IPS DF 19.7 (cell line): Measurements from ENCODE around the gene DOK7.

Experiments
- DNase-seq: peaks from one replicate; pipeline ENCODE4 v3.0.0-alpha.2; 2013; ENCODE audit warnings: low read depth, low spot score

The DOK7 gene

GRCh38 chr4:3427134-3427476 is 36.0 kb upstream of the DOK7 start:
- no peak for DNase-seq

DNA sequence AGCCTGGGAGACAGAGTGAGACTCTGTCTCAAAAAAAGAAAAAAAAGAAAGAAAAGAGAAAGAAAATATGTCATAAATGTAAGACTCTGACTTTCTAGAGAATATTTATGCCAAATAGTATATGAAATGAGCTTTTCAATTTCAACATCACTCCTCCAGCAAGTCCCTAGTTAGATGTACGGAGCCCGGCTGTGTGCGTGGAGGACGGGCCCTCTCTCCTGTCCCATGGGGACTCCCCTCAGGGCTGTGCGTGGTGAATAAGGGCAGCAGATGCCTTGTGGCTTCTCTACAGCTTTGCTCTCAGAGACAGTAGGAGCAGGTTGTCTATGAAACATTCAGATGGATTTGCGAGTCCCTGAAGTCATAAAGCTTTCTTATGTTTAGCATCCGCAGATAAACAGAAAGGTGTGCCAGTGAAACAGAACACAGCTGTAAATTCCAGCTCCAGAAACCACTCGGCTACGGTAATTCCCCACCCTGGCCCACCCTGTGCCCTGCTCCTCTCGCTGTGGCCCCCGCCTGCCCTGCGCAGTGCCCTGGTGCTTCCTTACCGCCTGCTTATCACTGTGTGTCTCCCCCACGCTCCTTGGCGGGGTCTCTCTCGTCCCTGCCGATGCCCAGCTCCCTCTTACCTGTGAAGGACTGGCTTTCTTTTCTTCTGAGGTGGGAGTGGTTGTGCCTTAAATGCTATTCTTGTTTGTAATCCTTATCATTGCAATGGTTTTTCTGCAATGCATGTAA is 35.2 kb upstream of the DOK7 start:
- DNase-seq, result no peak

GRCh38 chr4:3429651-3430050 is 33.5 kb upstream of the DOK7 start:
- DNase-seq, result no peak

DNA sequence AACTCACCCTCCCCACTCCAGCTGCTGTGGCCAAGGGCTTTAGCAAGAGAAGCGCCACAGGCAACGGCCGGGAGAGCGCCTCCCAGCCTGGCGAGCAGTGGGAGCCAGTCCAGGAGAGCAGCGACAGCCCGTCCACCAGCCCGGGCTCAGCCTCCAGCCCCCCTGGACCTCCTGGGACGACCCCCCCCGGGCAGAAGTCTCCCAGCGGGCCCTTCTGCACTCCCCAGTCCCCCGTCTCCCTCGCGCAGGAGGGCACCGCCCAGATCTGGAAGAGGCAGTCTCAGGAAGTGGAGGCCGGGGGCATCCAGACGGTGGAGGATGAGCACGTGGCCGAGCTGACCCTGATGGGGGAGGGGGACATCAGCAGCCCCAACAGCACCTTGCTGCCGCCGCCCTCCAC is 32.6 kb upstream of the DOK7 start:
- no peak for DNase-seq

GRCh38 chr4:3431446-3431993 is 31.6 kb upstream of the DOK7 start:
- DNase-seq, result no peak

DNA sequence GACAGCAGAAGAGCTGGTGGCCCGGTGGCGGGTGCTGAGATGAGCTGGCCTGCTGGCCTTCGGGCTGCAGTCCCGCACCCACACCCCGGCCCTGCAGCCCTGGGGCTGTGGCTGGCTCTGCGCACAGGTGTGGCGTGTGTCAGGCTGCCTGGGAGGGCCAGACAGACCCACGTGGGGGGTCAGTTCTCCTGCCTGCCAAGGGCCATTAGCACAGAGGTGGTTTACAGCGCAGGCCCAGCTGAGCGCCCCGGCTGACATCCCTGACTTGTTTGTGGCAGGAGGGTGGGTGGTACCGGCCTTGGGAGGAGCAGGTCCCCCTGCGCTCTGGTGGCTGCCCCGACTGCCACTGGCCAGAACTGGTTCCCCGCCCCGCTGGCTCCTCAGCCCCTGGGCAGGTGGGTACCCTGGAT is 30.7 kb upstream of the DOK7 start:
- no peak for DNase-seq

DNA sequence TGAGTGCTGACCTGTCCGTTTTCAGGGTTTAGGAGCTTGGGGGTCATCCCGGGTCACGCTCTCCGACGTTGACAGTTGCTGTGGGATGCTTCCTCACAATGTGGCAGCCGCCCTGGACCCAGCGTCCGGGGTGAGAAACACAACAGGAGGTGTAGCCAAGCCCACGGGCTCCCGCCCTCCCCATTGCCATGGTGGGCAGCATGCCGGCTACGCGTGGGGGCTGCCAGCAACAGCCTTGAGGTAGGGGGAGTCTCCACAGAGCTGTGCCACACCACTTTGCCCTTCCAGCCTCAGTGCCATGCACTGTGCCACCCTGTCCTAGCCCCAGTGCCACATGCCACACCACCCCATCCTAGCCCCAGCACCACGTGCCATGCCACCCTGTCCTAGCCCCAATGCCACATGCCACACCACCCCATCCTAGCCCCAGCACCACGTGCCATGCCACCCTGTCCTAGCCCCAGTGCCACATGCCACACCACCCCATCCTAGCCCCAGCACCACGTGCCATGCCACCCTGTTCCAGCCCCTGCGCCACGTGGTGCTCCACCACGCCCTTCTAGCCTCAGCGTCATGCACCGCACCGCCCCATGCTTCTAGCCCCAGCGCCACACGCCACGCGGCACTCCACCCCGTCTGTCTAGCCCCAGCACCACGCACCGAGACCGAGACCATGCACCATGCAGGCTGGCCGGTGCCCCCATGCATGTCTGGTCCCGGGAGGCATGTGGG is 29.8 kb upstream of the DOK7 start:
- DNase-seq, result no peak

DNA sequence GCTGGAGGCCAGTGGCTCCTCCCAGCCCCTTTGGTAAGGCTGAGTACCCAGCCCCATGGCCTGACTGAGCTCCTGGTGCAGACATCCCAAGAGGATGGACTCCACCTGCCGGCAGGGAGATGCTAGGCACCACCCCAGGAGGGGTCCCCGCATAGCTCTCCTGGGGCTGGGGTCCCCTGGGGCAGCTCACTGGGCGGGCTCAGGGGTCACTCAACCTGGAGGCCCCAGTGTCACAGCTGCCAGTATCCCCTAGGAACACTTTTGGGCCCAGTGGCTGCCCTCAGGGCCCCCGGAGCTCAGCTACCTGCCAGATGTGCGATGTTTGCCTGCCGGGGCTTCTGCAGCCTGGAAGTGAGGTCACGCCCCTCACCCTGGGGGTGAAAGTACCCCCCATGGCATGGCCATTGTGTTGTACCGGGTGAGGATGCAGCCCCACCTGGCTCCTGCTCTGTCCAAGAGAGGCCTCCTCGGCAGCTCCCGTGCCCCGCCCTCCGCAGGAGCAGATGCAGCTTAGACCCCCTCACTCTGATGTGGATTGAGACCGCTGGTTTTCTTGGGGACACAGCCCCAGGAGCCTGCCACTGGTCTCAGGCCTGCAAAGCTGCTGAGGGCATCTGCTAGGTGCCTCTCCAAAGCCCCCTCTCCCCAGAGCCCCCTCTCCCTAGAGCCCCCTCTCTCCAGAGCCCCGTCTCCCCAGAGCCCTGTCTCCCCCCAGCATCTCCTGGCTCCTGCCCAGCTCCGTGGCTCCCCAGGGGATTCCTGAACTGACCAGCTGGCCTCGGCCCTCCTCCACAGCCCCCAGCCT is 28.0 kb upstream of the DOK7 start:
- no peak for DNase-seq

GRCh38 chr4:3435686-3435956 is 27.5 kb upstream of the DOK7 start:
- DNase-seq, result no peak

DNA sequence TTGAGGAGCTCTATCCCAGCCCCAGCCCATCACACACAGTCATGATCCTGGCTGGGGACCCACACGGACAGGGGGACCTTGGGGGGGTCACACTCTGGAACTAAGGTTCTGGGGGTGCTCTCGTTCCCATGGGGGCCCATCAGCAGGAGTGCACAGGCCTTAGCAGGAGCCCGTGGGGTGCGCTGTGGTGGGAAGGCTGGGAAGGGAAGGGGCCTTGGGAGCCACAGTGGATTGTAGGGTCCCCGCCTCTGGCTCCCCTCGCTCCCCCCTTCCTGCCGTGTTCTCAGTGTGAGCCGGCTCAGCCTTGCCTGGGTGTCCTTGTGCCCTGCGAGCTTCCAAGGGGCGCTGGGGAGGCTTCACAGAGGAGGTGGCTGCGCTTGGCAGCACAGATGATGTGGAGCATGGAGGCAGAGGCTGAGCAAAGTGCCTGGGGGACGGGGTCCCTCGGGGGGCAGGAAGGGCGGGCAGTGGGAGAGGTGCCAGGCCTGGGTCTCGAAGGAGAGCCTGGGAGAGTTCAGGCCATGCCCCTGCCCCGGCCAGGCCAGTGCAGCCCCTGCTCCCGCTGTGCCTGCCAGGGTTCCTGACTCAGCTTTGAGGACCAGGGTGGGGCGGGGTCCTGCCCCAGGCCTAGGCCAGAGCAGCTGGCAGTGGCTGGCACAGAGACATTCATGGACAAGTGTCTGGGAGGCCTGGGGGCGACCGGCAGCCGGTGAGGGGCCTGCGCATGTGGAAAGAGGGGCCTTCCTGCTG is 26.9 kb upstream of the DOK7 start:
- DNase-seq, result no peak

DNA sequence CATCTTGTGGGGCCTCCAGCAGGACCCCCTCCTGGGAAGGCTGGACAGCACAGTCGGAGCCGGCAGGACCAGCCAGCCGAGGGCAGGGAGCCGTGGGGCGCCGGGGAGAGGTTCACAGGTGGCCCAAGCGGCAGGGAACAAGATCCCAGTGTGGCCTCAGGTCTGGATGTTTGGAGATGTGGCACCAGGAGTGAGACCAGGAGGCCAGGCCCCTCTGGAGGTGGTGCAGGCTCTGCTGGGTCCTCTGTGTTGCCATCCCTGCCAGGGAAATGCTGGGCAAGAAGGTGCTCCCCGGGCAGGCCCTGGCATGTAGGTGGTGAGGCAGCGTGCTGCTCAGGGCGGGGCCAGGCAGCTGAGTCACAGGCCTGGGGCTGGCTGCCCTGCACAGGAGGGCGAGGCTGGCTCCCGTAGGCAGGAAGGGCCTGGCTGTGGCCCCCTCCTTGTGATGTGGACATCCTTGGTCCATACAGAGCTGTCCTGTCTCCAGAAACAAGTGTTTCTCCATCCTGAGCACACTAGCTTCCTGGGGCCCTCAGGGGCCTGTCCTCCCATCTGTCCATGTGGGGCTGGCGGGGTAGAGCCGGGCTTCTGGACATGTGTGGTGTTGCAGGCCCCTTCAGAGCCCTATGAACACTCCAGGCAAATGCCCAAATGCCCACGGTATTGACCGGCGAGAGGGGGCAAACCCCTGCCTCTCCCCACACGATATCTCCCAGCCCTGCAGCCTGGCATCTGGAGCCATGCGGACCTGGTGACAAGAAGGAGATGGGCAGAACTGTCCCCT is 26.1 kb upstream of the DOK7 start:
- no peak for DNase-seq

- DNase-seq, result no peak
Measured at GRCh38 chr4:3437582-3437936, 25.5 kb upstream of the DOK7 start.

GRCh38 chr4:3437998-3438846 is 24.9 kb upstream of the DOK7 start:
- no peak for DNase-seq

- DNase-seq, result no peak
Measured at GRCh38 chr4:3438847-3439180, 24.3 kb upstream of the DOK7 start.

- DNase-seq, result no peak
Measured at GRCh38 chr4:3439391-3439790, 23.7 kb upstream of the DOK7 start.

- no peak for DNase-seq
Measured at GRCh38 chr4:3440011-3440410, 23.1 kb upstream of the DOK7 start.

DNA sequence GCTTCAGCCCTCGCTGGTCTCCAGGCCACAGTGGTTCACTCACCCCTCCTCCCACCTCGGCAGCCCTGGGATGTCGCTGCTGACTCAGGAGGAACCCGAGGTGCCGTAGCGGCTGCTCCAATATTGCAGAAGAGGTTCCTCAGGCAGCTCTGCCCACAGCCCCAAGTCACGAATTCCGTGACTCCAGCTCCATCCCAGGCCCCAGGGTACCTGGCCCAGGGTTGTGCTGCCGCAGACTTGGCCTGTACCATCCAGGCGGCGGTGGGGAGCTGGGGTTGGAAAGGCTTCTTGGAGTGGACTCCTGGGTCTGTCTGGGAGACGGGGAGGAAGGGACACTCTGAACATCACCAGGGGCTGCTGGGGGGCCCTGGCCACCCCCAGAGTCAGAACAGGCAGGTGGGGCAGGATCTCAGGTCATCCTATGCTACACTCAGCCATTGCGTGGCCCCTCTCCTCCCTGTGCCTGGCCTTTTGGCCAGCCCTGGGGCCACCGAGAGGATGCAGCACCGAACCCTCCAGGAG is 22.1 kb upstream of the DOK7 start:
- no peak for DNase-seq

GRCh38 chr4:3441501-3442459 is 21.3 kb upstream of the DOK7 start, which contains the start of gene HGFAC:
Gene HGFAC, plus strand, starts transcription at chr4:3441968. Its CDS starts 34 bp downstream, at chr4:3442002.
- no peak for DNase-seq

- DNase-seq, result no peak
Measured at GRCh38 chr4:3442460-3442958, 20.6 kb upstream of the DOK7 start.
